AG04450 (cell line): Measurements from ENCODE around the gene AGTPBP1. TPM values are rescaled to one million over a fixed set of nuclear protein-coding genes. Genes with fewer than 3 reads are reported as not detected.

Source experiments
- CTCF ChIA-PET: fragments of 300-600, 350-600 bp; formaldehyde crosslinking; extraction: SDS; loops from one replicate; lab custom pipeline; 2022; ENCODE audit warnings: antibody characterized with exemption, inconsistent platforms; lab: Charles Lee
- POLR2A ChIA-PET: fragments of 350-600 bp; formaldehyde crosslinking; extraction: SDS; loops from one replicate; lab custom pipeline; 2021; ENCODE audit warnings: antibody characterized with exemption, inconsistent platforms; lab: Yijun Ruan, JAX
- DNase-seq: peaks from one replicate; pipeline ENCODE4 v3.0.0-alpha.2; 2011; ENCODE audit warnings: low read depth, low spot score
- H3K27ac ChIP-seq: one replicate; pipeline ENCODE4 v1.5.1; 2012; ENCODE audit warnings: low read depth, low read length, control low read depth
- H3K27me3 ChIP-seq: one replicate; pipeline ENCODE4 v1.6.0; 2012; ENCODE audit warnings: low read length; ENCODE audit not compliant: control insufficient read depth, insufficient read depth
- H3K4me3 ChIP-seq: 2 replicates; pipeline ENCODE4 v1.5.1; 2011; ENCODE audit warnings: mild to moderate bottlenecking, low read depth, low read length, control low read depth
- H3K9me3 ChIP-seq: 2 replicates; pipeline ENCODE4 v1.5.1; 2012; ENCODE audit warnings: low read length; ENCODE audit not compliant: control insufficient read depth, insufficient read depth
- CTCF ChIP-seq: IDR thresholded peaks from 2 replicates; pipeline ENCODE4 v1.5.1; 2011; ENCODE audit warnings: low read depth, low read length, control low read depth, inconsistent platforms
- polyA plus RNA-seq: library from polyadenylated mRNA; depleted of rRNA; stranded (reverse); fragments of >200 nt; gene quantifications from 2 replicates; pipeline ENCODE4 v1.2.3, GENCODE V29; 2011

AGTPBP1 gene
- polyA plus RNA-seq, 1 experiment: 4.4 TPM

DNA sequence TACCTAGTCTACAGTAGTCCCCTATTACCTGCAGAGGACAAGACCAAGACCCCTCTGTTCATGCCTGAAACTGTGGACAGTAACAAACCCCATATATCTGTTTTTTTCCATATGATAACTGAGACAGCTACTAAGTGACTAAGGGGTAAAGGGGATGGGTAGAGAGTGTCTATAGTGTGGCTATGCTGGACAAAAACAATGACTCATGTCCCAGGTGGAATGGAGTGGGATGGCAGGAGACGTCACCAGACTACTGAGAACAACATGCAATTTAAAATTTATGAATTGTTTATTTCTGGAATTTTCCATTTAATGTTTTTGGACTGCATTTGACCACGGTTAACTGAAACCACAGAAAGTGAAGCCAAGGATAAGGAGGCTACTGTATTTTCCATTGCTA, 171.8 kb downstream of the AGTPBP1 start:
- no peak for DNase-seq
- no peak overlapping the region for H3K27ac ChIP-seq
- ChIA-PET POLR2A (no interaction called here), CTCF (interaction anchor here (1.0 to 1.1 kb wide), 2 partner anchors 8 to 41 kb away, joined by 3 read pairs; no protein-coding TSS in a partner anchor)
- no peak for TF ChIP-seq CTCF
- no peaks in the 10 kb centered on the region for H3K27me3 ChIP-seq
- H3K4me3 ChIP-seq: no peak overlapping the region
- H3K9me3 ChIP-seq: no peaks in the 10 kb centered on the region

- no peak for DNase-seq
- CTCF ChIA-PET: no interaction called here
- POLR2A ChIA-PET: no interaction called here
- no peak overlapping the region for H3K4me3 ChIP-seq
- no peaks in the 10 kb centered on the region for H3K27me3 ChIP-seq
- no peak for TF ChIP-seq CTCF
- no peaks in the 10 kb centered on the region for H3K9me3 ChIP-seq
- no peak overlapping the region for H3K27ac ChIP-seq
Observed at GRCh38 chr9:85559526-85559925, 182.2 kb downstream of the AGTPBP1 start.

DNA sequence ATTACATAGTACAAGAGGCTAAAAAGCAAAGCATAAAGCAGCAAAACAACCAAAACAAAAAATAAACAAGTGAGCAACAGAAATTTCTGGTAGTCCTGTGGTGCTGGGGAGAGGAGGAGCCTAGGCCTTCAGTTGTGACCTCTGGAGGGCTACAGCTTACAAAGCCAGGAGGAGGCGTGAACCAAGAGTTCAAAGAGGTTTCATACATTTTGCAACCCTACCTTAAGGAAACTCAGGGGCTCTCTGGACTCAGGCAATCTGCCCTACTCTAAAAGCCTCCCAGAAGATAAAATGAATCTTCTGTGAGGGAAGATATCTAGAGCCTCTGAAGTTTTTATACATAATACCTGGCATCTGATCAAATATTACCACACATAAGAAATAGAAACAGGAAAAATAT, 187.4 kb downstream of the AGTPBP1 start:
- no peak for DNase-seq
- ChIA-PET CTCF (no interaction called here), POLR2A (no interaction called here)
- Histone ChIP-seq H3K4me3 (no peak overlapping the region), H3K27me3 (no peaks in the 10 kb centered on the region), H3K27ac (no peak overlapping the region), H3K9me3 (no peaks in the 10 kb centered on the region)
- TF ChIP-seq CTCF: no peak

GRCh38 chr9:85553475-85553874, 188.3 kb downstream of the AGTPBP1 start:
- Histone ChIP-seq H3K27ac (no peak overlapping the region), H3K9me3 (no peaks in the 10 kb centered on the region), H3K4me3 (no peak overlapping the region), H3K27me3 (no peaks in the 10 kb centered on the region)
- ChIA-PET POLR2A (no interaction called here), CTCF (no interaction called here)
- no peak for TF ChIP-seq CTCF
- no peak for DNase-seq

DNA sequence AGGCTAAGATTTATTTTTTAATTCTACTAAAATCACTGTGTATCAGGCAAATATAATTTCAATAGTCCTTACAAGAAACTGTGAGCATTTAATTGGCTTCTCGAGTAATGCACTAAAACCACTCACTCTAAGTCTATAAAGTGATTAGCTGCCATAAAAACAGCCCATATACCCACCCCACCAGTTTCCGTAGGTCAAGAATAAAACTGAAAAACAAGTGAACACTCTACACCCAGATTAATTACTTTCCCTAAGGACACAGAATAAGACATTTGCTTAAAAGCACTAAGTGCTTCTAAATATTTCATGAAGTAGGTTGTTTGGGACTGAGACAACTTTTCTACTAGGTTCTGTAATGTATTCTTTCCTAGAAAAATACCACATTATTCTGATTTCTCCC, 194.2 kb downstream of the AGTPBP1 start:
- CTCF ChIA-PET: no interaction called here
- no peak for TF ChIP-seq CTCF

More for the DNA sequence above, 194.2 kb downstream of the AGTPBP1 start:
- Histone ChIP-seq H3K4me3 (no peak overlapping the region), H3K27ac (no peak overlapping the region), H3K9me3 (no peaks in the 10 kb centered on the region), H3K27me3 (no peaks in the 10 kb centered on the region)
- no peak for DNase-seq
- POLR2A ChIA-PET: no interaction called here
